Nephron progenitor cell (in vitro differentiated cells): ENCODE data around the gene MOBP.

Source experiments
- DNase-seq: peaks from one replicate; pipeline ENCODE4 v3.0.0; 2021
- H3K27ac Mint-ChIP-seq: 2 replicates; pipeline ENCODE4 v1.8.0; 2021; ENCODE audit warnings: mild to moderate bottlenecking, moderate library complexity, mixed read lengths
- H3K27me3 Mint-ChIP-seq: 2 replicates; pipeline ENCODE4 v1.8.0; 2021; ENCODE audit warnings: mild to moderate bottlenecking, low read depth, mixed read lengths; ENCODE audit not compliant: poor library complexity
- H3K36me3 Mint-ChIP-seq: 2 replicates; pipeline ENCODE4 v1.8.0; 2021; ENCODE audit warnings: low read depth, mixed read lengths
- H3K4me1 Mint-ChIP-seq: 2 replicates; pipeline ENCODE4 v1.8.0; 2021; ENCODE audit warnings: mixed read lengths
- H3K4me3 Mint-ChIP-seq: 2 replicates; pipeline ENCODE4 v1.8.0; 2021; ENCODE audit warnings: mild to moderate bottlenecking, moderate library complexity, mixed read lengths
- H3K9me3 Mint-ChIP-seq: 2 replicates; pipeline ENCODE4 v1.8.0; 2021; ENCODE audit warnings: mild to moderate bottlenecking, moderate library complexity, mixed read lengths
- TF ChIP-seq, protein P1 (sequence below): fragments of 200-600 bp; sonication (generic); IDR thresholded peaks from 2 replicates; pipeline ENCODE4 v1.5.0; 2021; ENCODE audit warnings: antibody characterized with exemption

MOBP gene

DNA sequence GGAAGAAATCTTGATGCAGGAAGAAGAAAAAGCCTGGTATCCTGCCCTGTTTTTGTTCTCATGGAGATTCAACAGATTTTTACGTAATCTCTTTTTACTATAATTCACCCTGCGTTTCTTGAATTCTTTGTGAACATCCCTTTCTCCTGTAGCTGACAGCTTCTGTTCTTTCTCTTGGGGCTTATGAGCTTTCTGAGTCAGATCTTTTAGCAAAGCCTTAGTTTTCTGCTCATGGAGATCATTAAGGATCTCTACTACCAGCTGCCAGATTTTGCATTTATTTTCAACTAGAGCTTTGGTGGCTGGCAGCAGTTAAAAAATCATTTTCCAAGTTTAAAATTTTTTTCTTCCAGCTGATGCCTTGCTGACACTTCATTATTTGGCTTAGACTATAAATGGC, 51.6 kb downstream of the MOBP start:
- no peak for DNase-seq
- no peak overlapping the region for H3K27ac Mint-ChIP-seq
- peaks cover 7% of the 10 kb centered on the region for H3K4me1 Mint-ChIP-seq

DNA sequence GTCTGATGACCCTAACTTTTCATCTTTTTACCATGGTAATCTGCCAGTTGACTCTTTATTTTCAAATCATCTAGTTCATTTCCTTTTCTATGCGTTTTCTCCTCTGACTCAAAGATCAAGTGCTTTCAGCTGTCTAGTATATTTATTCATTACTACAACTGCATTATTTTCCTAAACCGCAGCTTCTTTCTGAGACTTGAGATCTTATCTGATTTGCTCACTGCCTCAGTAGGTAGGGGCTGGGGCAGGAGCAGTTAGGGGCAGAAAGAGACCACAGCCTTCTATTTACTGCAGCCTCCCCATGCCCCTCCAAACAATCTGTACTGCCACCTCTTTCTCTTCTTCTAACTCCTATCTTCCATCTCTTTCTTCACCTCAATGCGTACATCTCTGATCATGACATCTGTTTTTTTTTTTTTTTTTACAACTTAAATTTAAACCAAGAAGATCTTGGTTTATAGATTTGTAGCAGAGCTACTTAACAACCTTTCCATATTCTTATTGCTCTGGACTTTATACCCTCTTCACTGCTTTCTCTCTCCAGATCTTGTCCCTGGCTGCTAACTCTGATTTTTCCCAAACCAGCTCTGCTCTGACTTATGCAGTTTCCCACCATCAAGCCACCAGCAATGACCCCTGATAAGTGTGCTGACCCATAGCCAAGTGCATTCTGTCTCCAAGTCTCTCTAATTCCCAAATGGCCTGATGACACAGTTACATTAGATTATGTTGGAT, 52.2 kb downstream of the MOBP start:
- H3K9me3 Mint-ChIP-seq: peaks cover 13% of the 10 kb centered on the region
- no peaks in the 10 kb centered on the region for H3K27me3 Mint-ChIP-seq
- no peaks in the 10 kb centered on the region for H3K36me3 Mint-ChIP-seq
- TF ChIP-seq, protein P1, sequence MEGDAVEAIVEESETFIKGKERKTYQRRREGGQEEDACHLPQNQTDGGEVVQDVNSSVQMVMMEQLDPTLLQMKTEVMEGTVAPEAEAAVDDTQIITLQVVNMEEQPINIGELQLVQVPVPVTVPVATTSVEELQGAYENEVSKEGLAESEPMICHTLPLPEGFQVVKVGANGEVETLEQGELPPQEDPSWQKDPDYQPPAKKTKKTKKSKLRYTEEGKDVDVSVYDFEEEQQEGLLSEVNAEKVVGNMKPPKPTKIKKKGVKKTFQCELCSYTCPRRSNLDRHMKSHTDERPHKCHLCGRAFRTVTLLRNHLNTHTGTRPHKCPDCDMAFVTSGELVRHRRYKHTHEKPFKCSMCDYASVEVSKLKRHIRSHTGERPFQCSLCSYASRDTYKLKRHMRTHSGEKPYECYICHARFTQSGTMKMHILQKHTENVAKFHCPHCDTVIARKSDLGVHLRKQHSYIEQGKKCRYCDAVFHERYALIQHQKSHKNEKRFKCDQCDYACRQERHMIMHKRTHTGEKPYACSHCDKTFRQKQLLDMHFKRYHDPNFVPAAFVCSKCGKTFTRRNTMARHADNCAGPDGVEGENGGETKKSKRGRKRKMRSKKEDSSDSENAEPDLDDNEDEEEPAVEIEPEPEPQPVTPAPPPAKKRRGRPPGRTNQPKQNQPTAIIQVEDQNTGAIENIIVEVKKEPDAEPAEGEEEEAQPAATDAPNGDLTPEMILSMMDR: no peak
- H3K4me3 Mint-ChIP-seq: no peak overlapping the region
- DNase-seq: no peak
- H3K27ac Mint-ChIP-seq: no peak overlapping the region
- peaks cover 7% of the 10 kb centered on the region for H3K4me1 Mint-ChIP-seq

More for the DNA sequence above, 51.6 kb downstream of the MOBP start:
- TF ChIP-seq, protein P1: no peak
- Mint-ChIP-seq H3K36me3 (no peaks in the 10 kb centered on the region), H3K9me3 (peaks cover 7% of the 10 kb centered on the region), H3K4me3 (no peak overlapping the region), H3K27me3 (no peaks in the 10 kb centered on the region)

DNA sequence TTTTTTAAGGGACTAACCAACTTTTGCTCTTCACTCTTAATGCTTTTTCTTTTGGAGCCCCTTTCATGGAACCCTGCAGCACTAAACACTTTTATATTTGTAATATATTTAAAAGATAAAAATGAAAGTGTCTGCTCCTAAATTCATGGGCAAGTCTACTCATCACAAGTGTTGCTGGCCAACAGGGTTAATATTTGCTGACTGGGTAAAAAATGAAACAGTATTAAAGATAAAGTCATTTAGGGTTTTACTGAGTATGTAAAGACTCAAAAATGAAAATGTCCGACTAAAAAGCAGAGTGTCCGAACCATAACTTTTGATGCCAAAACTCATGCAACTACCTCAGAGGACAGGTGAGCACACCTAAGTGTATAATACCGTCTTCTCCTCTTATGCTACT, 54.0 kb downstream of the MOBP start:
- TF ChIP-seq, protein P1: no peak
- Mint-ChIP-seq H3K4me1 (peaks cover 7% of the 10 kb centered on the region), H3K27ac (no peak overlapping the region), H3K36me3 (peaks cover 5% of the 10 kb centered on the region), H3K4me3 (no peak overlapping the region), H3K27me3 (no peaks in the 10 kb centered on the region), H3K9me3 (peaks cover 22% of the 10 kb centered on the region)
- no peak for DNase-seq

DNA sequence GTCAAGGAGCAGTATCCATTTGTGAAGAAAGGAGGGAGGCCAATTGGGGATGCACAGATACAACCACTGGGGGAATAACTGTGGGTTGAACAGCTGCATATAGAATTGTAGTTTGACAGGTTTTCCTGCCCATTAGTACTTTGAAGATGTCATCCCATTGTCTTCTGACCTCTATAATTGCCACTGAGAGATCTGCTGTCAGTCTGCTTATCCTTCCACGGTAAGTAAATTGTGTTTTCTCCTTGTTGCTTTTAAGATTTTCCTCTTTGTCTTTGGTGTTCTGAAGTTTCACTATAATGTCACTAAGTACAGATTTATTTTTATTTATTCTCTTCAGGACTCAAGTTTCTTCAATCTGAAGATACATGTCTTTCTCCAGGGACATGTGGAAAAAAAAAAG, 56.6 kb downstream of the MOBP start:
- H3K9me3 Mint-ChIP-seq: peaks cover 22% of the 10 kb centered on the region
- TF ChIP-seq, protein P1: no peak
- H3K27me3 Mint-ChIP-seq: no peaks in the 10 kb centered on the region
- peaks cover 5% of the 10 kb centered on the region for H3K36me3 Mint-ChIP-seq
- peaks cover 7% of the 10 kb centered on the region for H3K4me1 Mint-ChIP-seq
- no peak for DNase-seq
- no peak overlapping the region for H3K27ac Mint-ChIP-seq
- H3K4me3 Mint-ChIP-seq: no peak overlapping the region

DNA sequence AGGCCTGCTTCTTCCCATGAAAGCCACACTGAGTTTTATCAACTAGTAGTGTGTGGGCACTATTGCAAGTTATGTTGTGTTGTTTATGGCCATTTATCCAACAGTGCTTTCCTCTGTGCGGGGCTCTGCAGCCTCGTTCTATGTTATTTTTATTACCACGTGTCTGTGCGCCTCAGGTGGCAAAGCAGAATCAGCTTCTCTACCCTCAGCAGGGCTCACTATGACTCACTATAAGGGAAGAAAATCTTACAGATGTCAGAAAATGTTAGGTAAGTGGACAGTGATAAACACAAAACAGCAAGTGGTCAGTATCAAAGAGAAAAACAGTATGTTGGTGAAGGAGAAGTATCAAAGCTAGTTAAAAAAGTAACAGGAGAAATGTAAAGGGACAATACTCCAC, 61.4 kb downstream of the MOBP start:
- Mint-ChIP-seq H3K36me3 (peaks cover 5% of the 10 kb centered on the region), H3K27me3 (peaks cover 4% of the 10 kb centered on the region), H3K27ac (no peak overlapping the region), H3K4me1 (no peaks in the 10 kb centered on the region), H3K9me3 (peaks cover 17% of the 10 kb centered on the region), H3K4me3 (no peak overlapping the region)
- DNase-seq: no peak
- TF ChIP-seq, protein P1: no peak

DNA sequence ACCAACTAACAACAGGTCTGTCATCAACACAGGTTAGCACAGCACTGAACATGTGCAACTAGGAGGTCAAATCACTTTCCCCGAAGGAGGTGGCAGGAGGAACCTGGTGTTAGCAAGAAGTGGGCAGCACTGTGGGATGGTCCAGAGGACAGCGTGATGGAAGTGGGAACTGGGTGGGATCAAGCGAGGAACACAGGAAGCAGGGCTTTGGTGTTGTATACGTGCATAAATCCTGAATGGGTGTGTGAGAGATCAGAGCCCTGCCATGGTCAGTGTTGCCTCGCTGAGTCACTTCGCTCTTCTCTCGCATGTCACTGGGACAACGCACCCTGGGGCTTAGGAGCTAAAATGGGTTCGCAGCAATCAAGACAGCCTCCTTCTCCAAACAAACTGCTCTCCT, 62.1 kb downstream of the MOBP start:
- H3K27ac Mint-ChIP-seq: no peak overlapping the region
- TF ChIP-seq, protein P1: no peak
- no peaks in the 10 kb centered on the region for H3K4me1 Mint-ChIP-seq
- H3K9me3 Mint-ChIP-seq: peaks cover 10% of the 10 kb centered on the region
- no peak for DNase-seq
- H3K4me3 Mint-ChIP-seq: no peak overlapping the region
- peaks cover 4% of the 10 kb centered on the region for H3K27me3 Mint-ChIP-seq
- H3K36me3 Mint-ChIP-seq: peaks cover 5% of the 10 kb centered on the region
